Kidney epithelial cell (primary cell): ENCODE measurements around the gene LOXL3. TPM values are rescaled to one million over a fixed set of nuclear protein-coding genes. Genes with fewer than 3 reads are reported as not detected.

Experiments used
- DNase-seq: peaks from one replicate; pipeline ENCODE4 v3.0.0-alpha.2; 2010; ENCODE audit warnings: low read depth
- H3K27me3 ChIP-seq: 2 replicates; pipeline ENCODE4 v1.6.0; 2011; ENCODE audit warnings: low read length; ENCODE audit not compliant: control insufficient read depth, insufficient read depth
- H3K36me3 ChIP-seq: 2 replicates; pipeline ENCODE4 v1.5.1; 2011; ENCODE audit warnings: low read length; ENCODE audit not compliant: control insufficient read depth, insufficient read depth
- H3K4me3 ChIP-seq: 2 replicates; pipeline ENCODE4 v1.5.1; 2011; ENCODE audit warnings: low read depth, mild to moderate bottlenecking, control low read depth, low read length
- CTCF ChIP-seq: IDR thresholded peaks from 2 replicates; pipeline ENCODE4 v1.5.1; 2011; ENCODE audit warnings: mild to moderate bottlenecking, moderate library complexity, low read length, control low read depth, inconsistent platforms; ENCODE audit not compliant: insufficient read depth, poor library complexity, severe bottlenecking
- total RNA-seq: library from RNA; depleted of rRNA; stranded (reverse); fragments of >200 nt; gene quantifications from 2 replicates; pipeline ENCODE4 v1.2.3, GENCODE V29; 2015

Gene LOXL3
- total RNA-seq, 1 donor from 2014 or later = 3.3 TPM

GRCh38 chr2:74560591-74560990, 6.8 kb upstream of the LOXL3 start:
- no peaks in the 10 kb centered on the region for H3K27me3 ChIP-seq
- no peaks in the 10 kb centered on the region for H3K36me3 ChIP-seq
- TF ChIP-seq CTCF = no peak
- DNase-seq = no peak
- H3K4me3 ChIP-seq = no peak overlapping the region

GRCh38 chr2:74559912-74560311, 6.2 kb upstream of the LOXL3 start:
- Histone ChIP-seq H3K4me3 (no peak overlapping the region), H3K27me3 (no peaks in the 10 kb centered on the region), H3K36me3 (no peaks in the 10 kb centered on the region)
- no peak for TF ChIP-seq CTCF
- DNase-seq = no peak

- TF ChIP-seq CTCF = no peak
- no peak for DNase-seq
- Histone ChIP-seq H3K27me3 (no peaks in the 10 kb centered on the region), H3K4me3 (no peak overlapping the region), H3K36me3 (no peaks in the 10 kb centered on the region)
These were observed 4.8 kb upstream of the LOXL3 start for GRCh38 chr2:74558284-74559230.

GRCh38 chr2:74556831-74557370, 3.2 kb upstream of the LOXL3 start:
- Histone ChIP-seq H3K36me3 (no peaks in the 10 kb centered on the region), H3K4me3 (no peak overlapping the region), H3K27me3 (no peaks in the 10 kb centered on the region)
- TF ChIP-seq CTCF = no peak
- DNase-seq = no peak

- Histone ChIP-seq H3K36me3 (no peaks in the 10 kb centered on the region), H3K4me3 (no peak overlapping the region), H3K27me3 (no peaks in the 10 kb centered on the region)
- TF ChIP-seq CTCF = no peak
- DNase-seq = no peak
These were observed 2.4 kb upstream of the LOXL3 start for GRCh38 chr2:74556159-74556558.
